Panc1 (cell line): ENCODE results near the gene TTC34. TPM values are rescaled to one million over a fixed set of nuclear protein-coding genes. Genes with fewer than 3 reads are reported as not detected.
"Not testable (repeated sequence)": the region's sequence is repeated elsewhere in the genome, so short reads cannot be mapped to it uniquely, and the experiment has no call there.

Source experiments
- ATAC-seq: fragments of 200-7000 bp; cut with Tn5 transposase; 2 replicates; pipeline ENCODE4 v1.9.1; 2020; ENCODE audit warnings: mild to moderate bottlenecking, moderate library complexity
- BruUV-seq: library from RNA; stranded (reverse); fragments of 400-500 nt; replicated peaks from 2 replicates; lab custom pipeline; 2021; lab: Mats Ljungman, UMichigan
- CTCF ChIA-PET: fragments of 300-600 bp; sonication (Branson Sonifier 250); formaldehyde crosslinking; loops from one replicate; lab custom pipeline; 2022; ENCODE audit warnings: antibody characterized with exemption; lab: Charles Lee
- POLR2A ChIA-PET: fragments of 300-600 bp; sonication (Branson Sonifier 250); formaldehyde crosslinking; loops from one replicate; lab custom pipeline; 2022; ENCODE audit warnings: antibody characterized with exemption; lab: Charles Lee
- DNase-seq: peaks from one replicate; pipeline ENCODE4 v3.0.0-alpha.2; 2010; ENCODE audit warnings: low read depth, low spot score
- H3K27ac ChIP-seq: 2 replicates; pipeline ENCODE4 v1.5.1; 2011; ENCODE audit warnings: mild to moderate bottlenecking, low read length, inconsistent platforms
- H3K27me3 ChIP-seq: fragments of 200-500 bp; sonication (Bioruptor generic); 2 replicates; pipeline ENCODE4 v1.6.0; 2014; ENCODE audit warnings: low read length, inconsistent platforms; ENCODE audit not compliant: control insufficient read depth, insufficient read depth
- H3K36me3 ChIP-seq: fragments of 200-500 bp; sonication (Bioruptor generic); 2 replicates; pipeline ENCODE4 v1.5.1; 2014; ENCODE audit warnings: inconsistent platforms, mild to moderate bottlenecking, low read length, moderate library complexity; ENCODE audit not compliant: control insufficient read depth, insufficient read depth
- H3K4me1 ChIP-seq: 2 replicates; pipeline ENCODE4 v1.5.1; 2011; ENCODE audit warnings: inconsistent platforms, mild to moderate bottlenecking, low read length, moderate library complexity; ENCODE audit not compliant: control insufficient read depth, insufficient read depth
- H3K4me3 ChIP-seq, 2 experiments: 2 replicates each; pipeline ENCODE4 v1.5.1; 2011 to 2012; ENCODE audit warnings: low read depth in 2 of 2, low read length in 2 of 2, mild to moderate bottlenecking in 2 of 2, inconsistent platforms in 1 of 2, moderate library complexity in 1 of 2
- H3K9me3 ChIP-seq: fragments of 200-500 bp; sonication (Bioruptor generic); 2 replicates; pipeline ENCODE4 v1.5.1; 2014; ENCODE audit warnings: low read depth, mild to moderate bottlenecking, inconsistent platforms, low read length, moderate library complexity; ENCODE audit not compliant: control insufficient read depth, insufficient read depth
- CTCF ChIP-seq: fragments of 450-650 bp; IDR thresholded peaks from 2 replicates; pipeline ENCODE4 v1.5.1; 2017; ENCODE audit warnings: mild to moderate bottlenecking
- POLR2AphosphoS5 ChIP-seq: IDR thresholded peaks from 2 replicates; pipeline ENCODE4 v1.6.1; 2012; ENCODE audit warnings: mild to moderate bottlenecking, low read depth, low read length, moderate library complexity
- REST ChIP-seq, 2 experiments: IDR thresholded peaks; 2 replicates each; pipeline ENCODE4 v1.6.1; 2011 to 2012; ENCODE audit warnings: low read depth in 2 of 2, control low read depth in 1 of 2, low read length in 1 of 2, mild to moderate bottlenecking in 1 of 2, moderate library complexity in 1 of 2; ENCODE audit not compliant: insufficient read depth in 1 of 2
- SIN3A ChIP-seq: IDR thresholded peaks from 2 replicates; pipeline ENCODE4 v1.6.1; 2012; ENCODE audit warnings: low read depth, mild to moderate bottlenecking, low read length, moderate library complexity, borderline replicate concordance; ENCODE audit not compliant: insufficient read depth
- TCF7L2 ChIP-seq: IDR thresholded peaks from 2 replicates; pipeline ENCODE4 v1.6.1; 2011; ENCODE audit warnings: mild to moderate bottlenecking, low read depth, low read length, inconsistent platforms
- in situ Hi-C: cut with HindIII; loops from 2 replicates; pipeline ENCODE4 v1.10.0; 2016; ENCODE audit warnings: low sequenced_read_pairs, low pct_unique_long_range_greater_than_20kb
- intact Hi-C: fragments of 100-400 bp; cut with micrococcal nuclease; formaldehyde crosslinking; loops from one replicate; pipeline ENCODE4 v1.10.0; 2022; ENCODE audit not compliant: unreplicated experiment
- total RNA-seq: library from RNA; stranded (reverse); gene quantifications from one replicate; pipeline ENCODE4 v1.2.1, GENCODE V29; 2021; ENCODE audit not compliant: unreplicated experiment

The TTC34 gene
- total RNA-seq, 1 experiment from 2014 or later: 1.5 TPM

GRCh38 chr1:2628191-2628932 is 173.1 kb downstream of the TTC34 start:
- ChIA-PET CTCF (no interaction called here), POLR2A (no interaction called here)
- ATAC-seq (peak; percentile 73), DNase-seq (no peak)
- in situ Hi-C loops: no loop called here
- Histone ChIP-seq H3K4me3 (no peak overlapping the region), H3K27ac (no peak overlapping the region), H3K4me1 (peaks cover 4% of the 10 kb centered on the region; the same call in 1 of the 2 replicates), H3K9me3 (no peaks in the 10 kb centered on the region), H3K36me3 (no peaks in the 10 kb centered on the region), H3K27me3 (peaks cover 18% of the 10 kb centered on the region)
- TF ChIP-seq CTCF: no peak
- no peak for TF ChIP-seq POLR2AphosphoS5
- TF ChIP-seq SIN3A: no peak
- intact Hi-C loops: no loop called here
- no TSS peak for BruUV-seq

- CTCF ChIA-PET: no interaction called here
- ATAC-seq (peak; percentile 23; the same call in 1 of the 2 replicates), DNase-seq (no peak)
- in situ Hi-C loops (no loop called here), intact Hi-C loops (no loop called here)
- Histone ChIP-seq H3K4me1 (peaks cover 4% of the 10 kb centered on the region; the same call in 1 of the 2 replicates), H3K36me3 (no peaks in the 10 kb centered on the region), H3K27ac (no peak overlapping the region), H3K27me3 (peaks cover 18% of the 10 kb centered on the region), H3K9me3 (no peaks in the 10 kb centered on the region), H3K4me3 (no peak overlapping the region)
- BruUV-seq: no TSS peak
- POLR2A ChIA-PET: no interaction called here
- TF ChIP-seq REST (IDR thresholded peaks at IDR 0.05; ENCODE audit: insufficient read depth in 1 of 2, low read depth in 2 of 2, low read length in 1 of 2) (no peak), TCF7L2 (no peak), POLR2AphosphoS5 (no peak), SIN3A (no peak), CTCF (no peak)
Observed at GRCh38 chr1:2627746-2628145, 173.7 kb downstream of the TTC34 start.

- intact Hi-C loops, POLR2A ChIA-PET, DNase-seq, in situ Hi-C loops, CTCF ChIA-PET, H3K4me1 ChIP-seq, H3K4me3 ChIP-seq, H3K9me3 ChIP-seq, ATAC-seq, H3K27ac ChIP-seq, BruUV-seq, H3K36me3 ChIP-seq: not testable (repeated sequence)
- peaks cover 18% of the 10 kb centered on the region for H3K27me3 ChIP-seq
Observed at GRCh38 chr1:2625748-2626147, 175.7 kb downstream of the TTC34 start.
